22Rv1 (cell line): ENCODE results near the gene NOL4L.

ENCODE experiments used
- CTCF ChIP-seq: fragments of 450-650 bp; IDR thresholded peaks from 2 replicates; pipeline ENCODE4 v1.5.1; 2017; ENCODE audit warnings: mild to moderate bottlenecking
- ZFX ChIP-seq: fragments of 450-650 bp; IDR thresholded peaks from 2 replicates; pipeline ENCODE4 v1.6.1; 2017; ENCODE audit warnings: antibody characterized with exemption, borderline replicate concordance

GRCh38 chr20:32571566-32571965 is 13.6 kb downstream of the NOL4L start:
- TF ChIP-seq CTCF (no peak), ZFX (no peak)
